PC-9 (cell line): Measurements from ENCODE around the gene PRKAG2.

Source experiments
- EZH2 ChIP-seq: fragments of 200-600 bp; sonication (generic); IDR thresholded peaks from 2 replicates; pipeline ENCODE4 v1.8.0; 2017; ENCODE audit warnings: antibody characterized with exemption, low read depth
- TF ChIP-seq, protein P1 (sequence below): fragments of 200-600 bp; sonication (generic); conservative IDR thresholded peaks from 2 replicates; pipeline ENCODE4 v1.6.1; 2017; ENCODE audit warnings: mixed run types, antibody characterized with exemption, mild to moderate bottlenecking, moderate library complexity

DNA sequence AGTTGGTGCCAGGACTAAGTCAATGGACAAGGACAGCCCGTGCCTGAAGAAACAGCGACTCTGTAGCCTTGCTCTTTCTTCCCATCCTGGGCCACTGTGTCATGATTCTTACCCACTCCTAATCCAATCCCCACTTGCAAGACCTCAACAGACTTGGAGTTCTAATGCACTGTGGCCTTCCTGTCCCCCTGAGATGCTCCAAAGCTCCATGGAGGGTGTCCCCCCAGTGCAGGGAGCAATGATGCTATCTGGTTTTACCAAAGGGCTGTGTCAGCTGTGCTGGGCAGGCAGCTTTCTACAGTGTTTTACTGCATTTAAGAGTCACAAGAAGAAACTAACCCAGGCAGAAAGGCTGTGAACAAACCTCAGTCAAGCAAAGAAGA lies 108.1 kb downstream of the PRKAG2 start:
- TF ChIP-seq, protein P1, sequence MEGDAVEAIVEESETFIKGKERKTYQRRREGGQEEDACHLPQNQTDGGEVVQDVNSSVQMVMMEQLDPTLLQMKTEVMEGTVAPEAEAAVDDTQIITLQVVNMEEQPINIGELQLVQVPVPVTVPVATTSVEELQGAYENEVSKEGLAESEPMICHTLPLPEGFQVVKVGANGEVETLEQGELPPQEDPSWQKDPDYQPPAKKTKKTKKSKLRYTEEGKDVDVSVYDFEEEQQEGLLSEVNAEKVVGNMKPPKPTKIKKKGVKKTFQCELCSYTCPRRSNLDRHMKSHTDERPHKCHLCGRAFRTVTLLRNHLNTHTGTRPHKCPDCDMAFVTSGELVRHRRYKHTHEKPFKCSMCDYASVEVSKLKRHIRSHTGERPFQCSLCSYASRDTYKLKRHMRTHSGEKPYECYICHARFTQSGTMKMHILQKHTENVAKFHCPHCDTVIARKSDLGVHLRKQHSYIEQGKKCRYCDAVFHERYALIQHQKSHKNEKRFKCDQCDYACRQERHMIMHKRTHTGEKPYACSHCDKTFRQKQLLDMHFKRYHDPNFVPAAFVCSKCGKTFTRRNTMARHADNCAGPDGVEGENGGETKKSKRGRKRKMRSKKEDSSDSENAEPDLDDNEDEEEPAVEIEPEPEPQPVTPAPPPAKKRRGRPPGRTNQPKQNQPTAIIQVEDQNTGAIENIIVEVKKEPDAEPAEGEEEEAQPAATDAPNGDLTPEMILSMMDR = no peak
- TF ChIP-seq EZH2 = no peak
